SK-N-SH treated with all-trans-retinoic acid at 6 μM for 48 hours (cell line): Measurements from ENCODE around the gene PBX4.

Experiments used
- ATAC-seq: fragments of 200-7000 bp; cut with Tn5 transposase; 3 replicates; pipeline ENCODE4 v1.9.1; 2020; ENCODE audit warnings: mild to moderate bottlenecking, moderate library complexity
- ARNTL ChIP-seq: fragments of 450-650 bp; formaldehyde crosslinking; IDR thresholded peaks from 2 replicates; pipeline ENCODE4 v1.5.0; 2020; ENCODE audit warnings: low read depth, mild to moderate bottlenecking, moderate library complexity, borderline replicate concordance
- CSDC2 ChIP-seq: fragments of 250-450 bp; sonication (Bioruptor Pico); IDR thresholded peaks from 2 replicates; pipeline ENCODE4 v1.5.0; 2020; ENCODE audit warnings: mild to moderate bottlenecking, moderate library complexity
- ISL1 ChIP-seq: fragments of 250-450 bp; sonication (Bioruptor Pico); IDR thresholded peaks from 2 replicates; pipeline ENCODE4 v2.1.2; 2022; ENCODE audit warnings: mild to moderate bottlenecking, moderate library complexity
- PPARA ChIP-seq: fragments of 250-450 bp; sonication (Bioruptor Pico); IDR thresholded peaks from 2 replicates; pipeline ENCODE4 v1.5.0; 2020; ENCODE audit warnings: mild to moderate bottlenecking, borderline replicate concordance
- RARB ChIP-seq: fragments of 250-450 bp; sonication (Bioruptor Pico); IDR thresholded peaks from 2 replicates; pipeline ENCODE4 v1.8.0; 2021; ENCODE audit warnings: mild to moderate bottlenecking, moderate library complexity
- TCF4 ChIP-seq: fragments of 250-450 bp; sonication (Bioruptor Pico); IDR thresholded peaks from 2 replicates; pipeline ENCODE4 v1.8.0; 2021; ENCODE audit warnings: mild to moderate bottlenecking, moderate library complexity, borderline replicate concordance
- ZFP3 ChIP-seq: fragments of 250-450 bp; sonication (Bioruptor Pico); IDR thresholded peaks from 2 replicates; pipeline ENCODE4 v1.5.0; 2020; ENCODE audit warnings: mild to moderate bottlenecking, moderate library complexity
- ZFP30 ChIP-seq: fragments of 450-650 bp; formaldehyde crosslinking; IDR thresholded peaks from 2 replicates; pipeline ENCODE4 v1.5.0; 2022; ENCODE audit warnings: mild to moderate bottlenecking, moderate library complexity
- ZNF70 ChIP-seq: fragments of 450-650 bp; formaldehyde crosslinking; IDR thresholded peaks from 2 replicates; pipeline ENCODE4 v1.5.0; 2020; ENCODE audit warnings: mild to moderate bottlenecking, moderate library complexity
- ZNF8 ChIP-seq: fragments of 450-650 bp; formaldehyde crosslinking; IDR thresholded peaks from 2 replicates; pipeline ENCODE4 v1.5.0; 2020; ENCODE audit warnings: mild to moderate bottlenecking, moderate library complexity
- TF ChIP-seq, protein P1 (sequence below): fragments of 250-450 bp; sonication (Bioruptor Pico); IDR thresholded peaks from 2 replicates; pipeline ENCODE4 v1.5.1; 2020; ENCODE audit warnings: low read depth, mild to moderate bottlenecking, moderate library complexity
- TF ChIP-seq, protein P2 (sequence below): fragments of 250-450 bp; sonication (Bioruptor Pico); IDR thresholded peaks from 2 replicates; pipeline ENCODE4 v1.5.1; 2021; ENCODE audit warnings: mild to moderate bottlenecking, moderate library complexity
- TF ChIP-seq, protein P3 (sequence below): fragments of 250-450 bp; sonication (Bioruptor Pico); IDR thresholded peaks from 2 replicates; pipeline ENCODE4 v1.8.0; 2021; ENCODE audit warnings: low read depth, mild to moderate bottlenecking, moderate library complexity, borderline replicate concordance
- TF ChIP-seq, protein P4 (sequence below): fragments of 250-450 bp; sonication (Bioruptor Pico); IDR thresholded peaks from 2 replicates; pipeline ENCODE4 v1.8.0; 2020; ENCODE audit warnings: mild to moderate bottlenecking, moderate library complexity, borderline replicate concordance
- TF ChIP-seq, protein P5 (sequence below): fragments of 250-450 bp; sonication (Bioruptor Pico); IDR thresholded peaks from 2 replicates; pipeline ENCODE4 v1.5.0; 2020; ENCODE audit warnings: mild to moderate bottlenecking, moderate library complexity

Gene PBX4

DNA sequence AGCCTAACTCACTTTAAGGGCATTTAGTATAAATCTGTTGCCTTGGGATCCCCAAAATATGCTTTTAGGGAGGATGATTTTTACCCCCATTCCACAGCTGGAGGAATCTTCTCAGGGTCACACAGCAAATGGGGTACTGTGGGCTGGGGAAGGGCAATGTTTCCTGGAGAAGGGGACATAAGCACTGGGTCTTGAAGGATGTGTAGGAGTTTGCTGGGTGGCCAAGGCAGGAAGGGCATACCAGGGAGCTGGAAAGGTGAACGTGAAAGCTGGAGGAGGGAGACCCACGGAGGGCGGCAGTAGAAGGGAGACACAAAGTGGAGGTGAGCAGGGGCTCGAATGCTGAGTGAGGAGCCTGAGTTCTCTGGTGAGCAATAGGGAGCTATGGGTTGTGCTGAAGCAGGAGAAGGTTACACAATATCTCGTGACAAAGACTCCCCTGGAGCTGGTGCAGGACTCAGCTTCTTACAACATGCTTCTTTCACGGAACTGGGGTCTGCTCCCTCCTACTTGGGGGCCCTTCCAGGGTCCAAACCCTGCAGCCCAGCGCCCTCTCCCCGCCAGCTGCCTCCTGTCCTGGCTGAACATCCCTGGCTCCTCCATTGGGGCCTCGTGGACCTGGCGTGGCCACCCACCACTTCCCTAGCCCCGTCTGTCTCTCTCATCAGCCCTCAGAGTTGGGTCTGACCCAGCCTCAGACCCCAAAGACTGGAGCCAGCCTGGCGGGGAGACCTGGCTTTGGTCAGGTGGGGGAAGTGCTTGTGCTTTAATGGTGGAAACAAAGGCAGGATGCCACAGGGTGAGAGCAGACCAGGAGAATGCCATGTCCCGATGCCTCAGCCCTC, 69.3 kb downstream of the PBX4 start:
- TF ChIP-seq CSDC2 (CRISPR knock-in tag) (no peak), ZFP3 (CRISPR knock-in tag) (peak; percentile 99), ZNF8 (CRISPR knock-in tag) (no peak), ZFP30 (CRISPR knock-in tag) (no peak)
- TF ChIP-seq, protein P1, sequence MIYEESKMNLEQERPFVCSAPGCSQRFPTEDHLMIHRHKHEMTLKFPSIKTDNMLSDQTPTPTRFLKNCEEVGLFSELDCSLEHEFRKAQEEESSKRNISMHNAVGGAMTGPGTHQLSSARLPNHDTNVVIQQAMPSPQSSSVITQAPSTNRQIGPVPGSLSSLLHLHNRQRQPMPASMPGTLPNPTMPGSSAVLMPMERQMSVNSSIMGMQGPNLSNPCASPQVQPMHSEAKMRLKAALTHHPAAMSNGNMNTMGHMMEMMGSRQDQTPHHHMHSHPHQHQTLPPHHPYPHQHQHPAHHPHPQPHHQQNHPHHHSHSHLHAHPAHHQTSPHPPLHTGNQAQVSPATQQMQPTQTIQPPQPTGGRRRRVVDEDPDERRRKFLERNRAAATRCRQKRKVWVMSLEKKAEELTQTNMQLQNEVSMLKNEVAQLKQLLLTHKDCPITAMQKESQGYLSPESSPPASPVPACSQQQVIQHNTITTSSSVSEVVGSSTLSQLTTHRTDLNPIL, result no peak
- TF ChIP-seq, protein P2, sequence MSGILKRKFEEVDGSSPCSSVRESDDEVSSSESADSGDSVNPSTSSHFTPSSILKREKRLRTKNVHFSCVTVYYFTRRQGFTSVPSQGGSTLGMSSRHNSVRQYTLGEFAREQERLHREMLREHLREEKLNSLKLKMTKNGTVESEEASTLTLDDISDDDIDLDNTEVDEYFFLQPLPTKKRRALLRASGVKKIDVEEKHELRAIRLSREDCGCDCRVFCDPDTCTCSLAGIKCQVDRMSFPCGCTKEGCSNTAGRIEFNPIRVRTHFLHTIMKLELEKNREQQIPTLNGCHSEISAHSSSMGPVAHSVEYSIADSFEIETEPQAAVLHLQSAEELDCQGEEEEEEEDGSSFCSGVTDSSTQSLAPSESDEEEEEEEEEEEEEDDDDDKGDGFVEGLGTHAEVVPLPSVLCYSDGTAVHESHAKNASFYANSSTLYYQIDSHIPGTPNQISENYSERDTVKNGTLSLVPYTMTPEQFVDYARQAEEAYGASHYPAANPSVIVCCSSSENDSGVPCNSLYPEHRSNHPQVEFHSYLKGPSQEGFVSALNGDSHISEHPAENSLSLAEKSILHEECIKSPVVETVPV, result no peak
- no peak for ATAC-seq

DNA sequence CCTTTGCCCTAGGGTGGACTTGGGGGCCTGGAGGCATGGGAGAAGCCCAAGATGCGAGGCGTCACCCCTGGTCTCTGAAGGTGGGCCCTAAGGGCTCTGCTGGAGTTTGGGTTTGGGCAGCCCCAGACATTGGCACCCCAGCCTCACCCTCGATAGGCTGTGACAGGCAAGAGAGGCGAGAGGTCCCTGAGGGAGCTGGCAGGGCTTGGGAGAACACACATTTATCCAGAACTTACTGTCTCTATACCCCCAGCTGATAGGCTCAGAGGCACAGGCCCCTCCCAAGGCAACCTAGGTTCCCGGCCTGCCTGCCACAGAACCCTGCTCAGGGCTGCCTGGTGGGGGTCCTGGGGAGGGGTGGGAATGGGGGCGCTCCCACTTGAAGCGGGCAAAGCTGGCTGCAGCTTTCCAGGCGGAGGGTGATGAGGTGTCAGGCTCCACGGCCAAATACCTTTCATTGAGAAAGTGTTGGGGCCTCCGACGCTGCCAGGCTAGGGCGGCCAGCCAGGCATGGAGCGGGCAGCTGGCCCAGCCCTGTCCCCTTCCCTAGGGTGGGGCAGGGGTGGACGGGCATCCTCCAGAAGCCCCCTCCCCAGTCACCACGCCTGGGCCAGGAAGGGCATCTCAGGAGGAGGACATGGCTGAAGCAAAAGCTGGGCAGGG, 70.7 kb downstream of the PBX4 start:
- TF ChIP-seq, protein P3, sequence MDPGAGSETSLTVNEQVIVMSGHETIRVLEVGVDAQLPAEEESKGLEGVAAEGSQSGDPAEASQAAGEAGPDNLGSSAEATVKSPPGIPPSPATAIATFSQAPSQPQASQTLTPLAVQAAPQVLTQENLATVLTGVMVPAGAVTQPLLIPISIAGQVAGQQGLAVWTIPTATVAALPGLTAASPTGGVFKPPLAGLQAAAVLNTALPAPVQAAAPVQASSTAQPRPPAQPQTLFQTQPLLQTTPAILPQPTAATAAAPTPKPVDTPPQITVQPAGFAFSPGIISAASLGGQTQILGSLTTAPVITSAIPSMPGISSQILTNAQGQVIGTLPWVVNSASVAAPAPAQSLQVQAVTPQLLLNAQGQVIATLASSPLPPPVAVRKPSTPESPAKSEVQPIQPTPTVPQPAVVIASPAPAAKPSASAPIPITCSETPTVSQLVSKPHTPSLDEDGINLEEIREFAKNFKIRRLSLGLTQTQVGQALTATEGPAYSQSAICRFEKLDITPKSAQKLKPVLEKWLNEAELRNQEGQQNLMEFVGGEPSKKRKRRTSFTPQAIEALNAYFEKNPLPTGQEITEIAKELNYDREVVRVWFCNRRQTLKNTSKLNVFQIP (CRISPR knock-in tag), result no peak
- no peak for ATAC-seq

DNA sequence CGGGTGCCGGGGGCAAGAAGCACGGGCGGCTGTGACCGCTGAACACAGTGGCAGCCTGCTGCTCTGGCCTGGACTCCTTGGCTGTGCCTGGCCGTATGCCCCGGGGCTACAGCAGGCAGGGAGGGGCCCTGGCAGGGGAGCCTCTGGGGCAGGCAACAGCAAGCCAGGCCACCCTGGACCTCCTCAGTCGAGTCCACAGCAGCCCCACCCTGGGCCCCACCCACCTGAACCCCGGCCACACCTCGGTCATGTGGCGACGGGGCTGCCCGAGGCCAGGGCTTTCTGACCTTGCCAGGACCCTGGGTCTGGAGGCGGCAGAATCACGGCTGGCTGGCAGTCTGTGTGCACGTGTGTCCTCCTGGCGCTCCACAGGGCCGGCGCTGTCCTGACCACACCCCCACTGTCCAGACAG, 71.7 kb downstream of the PBX4 start:
- ATAC-seq, result peak; percentile 15; the same call in 1 of the 3 replicates
- TF ChIP-seq, protein P3 (CRISPR knock-in tag), result no peak
- TF ChIP-seq CSDC2 (CRISPR knock-in tag) (no peak), ZNF70 (CRISPR knock-in tag) (no peak), RARB (no peak), ZFP3 (CRISPR knock-in tag) (no peak), TCF4 (CRISPR knock-in tag) (no peak), ARNTL (CRISPR knock-in tag) (no peak), PPARA (CRISPR knock-in tag) (no peak), ISL1 (CRISPR knock-in tag) (no peak)
- TF ChIP-seq, protein P4, sequence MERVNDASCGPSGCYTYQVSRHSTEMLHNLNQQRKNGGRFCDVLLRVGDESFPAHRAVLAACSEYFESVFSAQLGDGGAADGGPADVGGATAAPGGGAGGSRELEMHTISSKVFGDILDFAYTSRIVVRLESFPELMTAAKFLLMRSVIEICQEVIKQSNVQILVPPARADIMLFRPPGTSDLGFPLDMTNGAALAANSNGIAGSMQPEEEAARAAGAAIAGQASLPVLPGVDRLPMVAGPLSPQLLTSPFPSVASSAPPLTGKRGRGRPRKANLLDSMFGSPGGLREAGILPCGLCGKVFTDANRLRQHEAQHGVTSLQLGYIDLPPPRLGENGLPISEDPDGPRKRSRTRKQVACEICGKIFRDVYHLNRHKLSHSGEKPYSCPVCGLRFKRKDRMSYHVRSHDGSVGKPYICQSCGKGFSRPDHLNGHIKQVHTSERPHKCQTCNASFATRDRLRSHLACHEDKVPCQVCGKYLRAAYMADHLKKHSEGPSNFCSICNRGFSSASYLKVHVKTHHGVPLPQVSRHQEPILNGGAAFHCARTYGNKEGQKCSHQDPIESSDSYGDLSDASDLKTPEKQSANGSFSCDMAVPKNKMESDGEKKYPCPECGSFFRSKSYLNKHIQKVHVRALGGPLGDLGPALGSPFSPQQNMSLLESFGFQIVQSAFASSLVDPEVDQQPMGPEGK (CRISPR knock-in tag), result no peak
- TF ChIP-seq, protein P5, sequence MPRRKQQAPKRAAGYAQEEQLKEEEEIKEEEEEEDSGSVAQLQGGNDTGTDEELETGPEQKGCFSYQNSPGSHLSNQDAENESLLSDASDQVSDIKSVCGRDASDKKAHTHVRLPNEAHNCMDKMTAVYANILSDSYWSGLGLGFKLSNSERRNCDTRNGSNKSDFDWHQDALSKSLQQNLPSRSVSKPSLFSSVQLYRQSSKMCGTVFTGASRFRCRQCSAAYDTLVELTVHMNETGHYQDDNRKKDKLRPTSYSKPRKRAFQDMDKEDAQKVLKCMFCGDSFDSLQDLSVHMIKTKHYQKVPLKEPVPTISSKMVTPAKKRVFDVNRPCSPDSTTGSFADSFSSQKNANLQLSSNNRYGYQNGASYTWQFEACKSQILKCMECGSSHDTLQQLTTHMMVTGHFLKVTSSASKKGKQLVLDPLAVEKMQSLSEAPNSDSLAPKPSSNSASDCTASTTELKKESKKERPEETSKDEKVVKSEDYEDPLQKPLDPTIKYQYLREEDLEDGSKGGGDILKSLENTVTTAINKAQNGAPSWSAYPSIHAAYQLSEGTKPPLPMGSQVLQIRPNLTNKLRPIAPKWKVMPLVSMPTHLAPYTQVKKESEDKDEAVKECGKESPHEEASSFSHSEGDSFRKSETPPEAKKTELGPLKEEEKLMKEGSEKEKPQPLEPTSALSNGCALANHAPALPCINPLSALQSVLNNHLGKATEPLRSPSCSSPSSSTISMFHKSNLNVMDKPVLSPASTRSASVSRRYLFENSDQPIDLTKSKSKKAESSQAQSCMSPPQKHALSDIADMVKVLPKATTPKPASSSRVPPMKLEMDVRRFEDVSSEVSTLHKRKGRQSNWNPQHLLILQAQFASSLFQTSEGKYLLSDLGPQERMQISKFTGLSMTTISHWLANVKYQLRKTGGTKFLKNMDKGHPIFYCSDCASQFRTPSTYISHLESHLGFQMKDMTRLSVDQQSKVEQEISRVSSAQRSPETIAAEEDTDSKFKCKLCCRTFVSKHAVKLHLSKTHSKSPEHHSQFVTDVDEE (CRISPR knock-in tag), result no peak
